ENCODE measurements around the gene RXFP4.
"Not testable (repeated sequence)": the region's sequence is repeated elsewhere in the genome, so short reads cannot be mapped to it uniquely, and the experiment has no call there.

Gene RXFP4, protein sequence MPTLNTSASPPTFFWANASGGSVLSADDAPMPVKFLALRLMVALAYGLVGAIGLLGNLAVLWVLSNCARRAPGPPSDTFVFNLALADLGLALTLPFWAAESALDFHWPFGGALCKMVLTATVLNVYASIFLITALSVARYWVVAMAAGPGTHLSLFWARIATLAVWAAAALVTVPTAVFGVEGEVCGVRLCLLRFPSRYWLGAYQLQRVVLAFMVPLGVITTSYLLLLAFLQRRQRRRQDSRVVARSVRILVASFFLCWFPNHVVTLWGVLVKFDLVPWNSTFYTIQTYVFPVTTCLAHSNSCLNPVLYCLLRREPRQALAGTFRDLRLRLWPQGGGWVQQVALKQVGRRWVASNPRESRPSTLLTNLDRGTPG

GRCh38 chr1:155940993-155941844 is at the start of gene RXFP4:
Gene RXFP4 (plus strand): TSS chr1:155941638. CDS start chr1:155941710, 72 bp downstream.
- DNase-seq, result peak; percentile 50

- no peak for DNase-seq
Measured at GRCh38 chr1:155892796-155893195, 48.6 kb upstream of the RXFP4 start.

- DNase-seq, result no peak
Measured at GRCh38 chr1:155893389-155894142, 47.9 kb upstream of the RXFP4 start.

DNA sequence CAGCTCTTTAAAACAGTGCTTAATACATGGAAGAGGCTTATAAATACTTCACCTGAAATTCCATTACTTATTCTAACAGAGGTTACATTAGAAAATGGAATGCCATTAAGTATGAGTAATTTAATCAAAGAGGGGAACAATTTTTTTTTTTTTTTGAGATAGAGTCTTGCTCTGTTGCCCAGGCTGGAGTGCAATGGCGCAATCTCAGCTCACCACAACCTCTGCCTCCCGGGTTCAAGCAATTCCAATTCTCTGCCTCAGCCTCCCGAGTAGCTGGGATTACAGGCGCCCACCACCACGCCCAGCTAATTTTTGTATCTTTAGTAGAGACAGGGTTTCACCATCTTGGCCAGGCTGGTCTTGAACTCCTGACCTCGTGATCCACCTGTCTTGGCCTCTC is 45.8 kb upstream of the RXFP4 start:
- not testable (repeated sequence) for DNase-seq

DNA sequence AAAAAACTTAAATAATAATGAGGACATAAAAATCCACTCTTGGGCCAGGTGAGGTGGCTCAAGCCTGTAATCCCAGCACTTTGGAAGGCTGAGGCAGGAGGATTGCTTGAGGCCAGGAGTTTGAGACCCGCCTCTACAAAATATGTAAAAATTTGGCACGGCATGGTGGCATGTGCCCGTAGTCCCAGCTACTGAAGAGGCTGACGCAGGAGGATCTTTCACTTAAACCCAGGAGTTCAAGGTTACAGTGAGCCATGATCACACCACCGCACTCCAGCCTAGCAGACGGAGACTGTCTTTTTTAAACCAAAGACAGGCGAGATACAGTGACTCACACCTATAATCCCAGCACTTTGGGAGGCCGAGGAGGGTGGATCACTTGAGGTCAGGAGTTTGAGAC is 45.0 kb upstream of the RXFP4 start:
- not testable (repeated sequence) for DNase-seq

DNA sequence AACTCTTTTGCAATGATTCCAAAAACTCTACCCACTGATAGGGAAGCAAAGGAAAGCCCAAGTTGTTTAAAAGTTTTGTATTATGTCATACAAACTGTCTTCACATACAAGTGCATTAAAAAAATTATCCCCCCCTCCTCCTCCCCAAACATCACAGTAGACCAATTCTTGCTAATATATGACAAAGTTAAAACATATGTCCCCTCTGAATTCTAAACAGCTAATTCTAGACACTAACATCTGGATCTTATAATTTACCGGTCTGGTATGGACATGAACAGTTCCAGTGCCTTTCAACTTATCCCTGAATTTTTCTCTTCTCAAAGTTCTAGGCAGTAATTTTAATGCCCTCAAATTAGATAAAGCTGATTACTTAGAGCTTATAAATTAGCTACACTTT is 43.7 kb upstream of the RXFP4 start:
- DNase-seq, result no peak

- DNase-seq, result no peak
Measured at GRCh38 chr1:155898888-155899287, 42.5 kb upstream of the RXFP4 start.

- no peak for DNase-seq
Measured at GRCh38 chr1:155899683-155900082, 41.8 kb upstream of the RXFP4 start.

DNA sequence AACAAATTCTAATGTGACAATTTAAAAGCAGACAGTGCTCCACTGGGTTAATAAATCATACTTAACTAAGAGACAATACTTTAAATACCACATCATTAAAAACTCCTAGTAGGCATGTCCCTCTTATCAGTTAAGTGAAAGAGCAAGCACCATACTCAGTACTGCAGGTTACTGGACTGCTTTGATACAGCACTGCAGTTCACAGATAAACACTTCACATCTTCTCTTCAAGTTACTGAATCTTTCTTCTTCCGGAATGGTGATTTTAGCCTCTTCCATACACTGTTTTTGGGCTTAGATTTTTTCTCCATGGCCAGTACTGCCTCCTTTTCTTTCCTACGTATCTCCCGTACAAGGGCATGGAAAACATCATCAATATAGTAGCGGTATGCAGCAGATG is 41.3 kb upstream of the RXFP4 start:
- DNase-seq, result no peak

DNA sequence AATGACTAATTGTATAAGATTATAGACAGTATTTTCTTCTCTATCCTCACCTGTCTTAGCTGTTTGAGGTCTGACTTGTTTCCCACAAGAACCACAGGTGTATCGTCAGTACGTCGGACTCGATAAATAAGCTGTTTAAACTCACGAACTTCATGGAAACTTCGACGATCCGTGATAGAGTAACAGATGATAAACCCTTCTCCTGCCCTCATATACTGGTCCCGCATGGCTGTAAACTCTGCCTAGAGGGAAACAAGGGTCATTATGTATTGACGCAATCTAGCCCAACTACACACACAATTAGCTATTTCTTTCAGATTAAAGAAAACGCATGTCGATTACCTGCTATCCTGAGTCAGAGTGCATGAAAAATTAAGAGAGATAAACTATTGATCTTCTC is 37.2 kb upstream of the RXFP4 start:
- no peak for DNase-seq

- DNase-seq, result no peak
Measured at GRCh38 chr1:155909894-155910293, 31.5 kb upstream of the RXFP4 start.

DNA sequence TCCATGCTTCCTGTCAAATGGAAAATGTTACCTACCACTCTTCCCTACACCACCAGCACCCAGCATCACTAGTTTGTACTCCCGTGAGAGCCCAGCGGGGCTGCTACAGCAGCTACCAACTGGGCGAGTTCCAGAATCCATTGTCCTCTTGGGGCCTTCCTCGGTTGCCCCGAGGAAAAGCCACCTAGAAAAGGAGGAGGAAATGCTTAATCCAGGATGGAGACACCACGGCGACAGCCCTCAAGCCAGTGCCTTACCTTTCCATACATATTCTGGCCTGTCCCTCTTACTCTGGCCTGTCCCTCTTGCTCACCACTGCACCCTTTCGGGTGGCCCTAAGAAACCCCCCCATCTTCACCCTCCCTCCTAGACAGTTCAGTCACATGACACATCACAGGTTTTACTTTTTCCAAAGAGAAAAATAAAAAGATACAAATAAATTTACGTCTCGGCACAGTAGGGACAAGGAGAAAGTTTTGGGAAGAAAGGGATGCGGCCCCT is 30.8 kb upstream of the RXFP4 start:
- peak; percentile 23 for DNase-seq

DNA sequence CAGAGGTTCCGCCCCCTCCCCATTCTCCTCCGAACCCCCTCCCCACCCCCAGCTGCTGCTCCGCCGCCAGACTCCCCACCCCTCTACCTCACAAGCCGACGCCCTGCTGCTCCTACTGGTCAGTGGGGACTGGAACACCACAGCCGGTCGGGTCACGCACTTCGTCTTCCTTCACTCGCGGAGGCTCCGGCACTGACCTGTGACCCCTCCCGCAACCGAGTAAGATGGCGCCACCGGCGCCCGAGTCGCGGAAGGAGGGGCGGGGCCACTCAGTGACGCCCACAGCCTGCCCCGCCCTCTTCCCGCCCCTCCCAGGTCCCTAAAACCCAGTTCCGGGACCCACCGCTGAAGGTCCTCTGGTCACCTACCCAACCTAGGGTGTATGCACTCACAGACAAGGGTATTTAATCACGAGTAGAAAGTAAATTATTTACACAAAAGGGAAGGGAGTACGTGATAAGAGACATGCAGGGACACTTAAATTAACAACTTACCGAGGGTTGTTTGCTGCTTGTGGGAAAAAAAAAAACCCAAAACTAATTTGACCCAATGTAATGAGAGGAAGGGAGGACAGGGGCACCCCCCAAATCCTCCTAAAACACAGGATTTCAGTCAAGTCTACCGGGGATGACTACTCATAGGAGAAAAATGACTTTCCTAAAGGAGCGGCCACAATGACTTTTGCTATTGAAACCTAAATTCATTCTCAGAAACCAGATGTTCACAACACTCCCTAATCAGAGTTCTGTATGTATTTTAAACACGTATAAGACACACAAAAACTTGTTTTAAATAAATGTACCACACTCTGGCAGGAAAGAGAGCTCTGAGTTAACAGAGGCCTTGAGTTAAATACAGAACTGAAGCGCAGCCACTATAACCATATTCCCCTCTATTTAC is 30.0 kb upstream of the RXFP4 start, which contains the start of gene RIT1:
RIT1 (minus strand) TSS at position 194 of the 900 bp plus-strand sequence. CDS start 588 bp downstream, outside the sequence.
- DNase-seq, result peak; percentile 69

- DNase-seq, result no peak
Measured at GRCh38 chr1:155912056-155912536, 29.3 kb upstream of the RXFP4 start.

GRCh38 chr1:155913969-155914757 is 27.3 kb upstream of the RXFP4 start:
- no peak for DNase-seq

GRCh38 chr1:155918660-155919059 is 22.8 kb upstream of the RXFP4 start:
- no peak for DNase-seq

- DNase-seq, result no peak
Measured at GRCh38 chr1:155919801-155920200, 21.6 kb upstream of the RXFP4 start.

DNA sequence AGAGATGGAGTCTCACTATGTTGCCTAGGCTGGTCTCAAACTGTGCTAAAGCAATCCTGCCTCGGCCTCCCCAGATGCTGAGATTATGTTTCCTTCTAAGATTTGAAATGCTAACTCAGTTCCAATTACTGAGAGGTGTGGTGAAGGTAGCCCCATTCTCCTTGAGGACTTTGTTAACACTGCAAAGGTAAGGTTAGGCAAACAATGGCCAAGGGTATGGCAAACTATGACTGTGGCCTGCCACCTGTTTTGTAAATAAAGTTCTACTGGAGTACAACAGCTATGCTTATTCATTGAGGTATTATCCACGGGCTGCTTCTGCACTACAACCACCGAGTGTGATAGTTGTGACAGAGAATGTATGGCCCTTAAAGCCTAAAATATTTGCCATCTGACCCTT is 20.7 kb upstream of the RXFP4 start:
- DNase-seq, result no peak

GRCh38 chr1:155925506-155925905 is 15.9 kb upstream of the RXFP4 start:
- DNase-seq, result no peak

DNA sequence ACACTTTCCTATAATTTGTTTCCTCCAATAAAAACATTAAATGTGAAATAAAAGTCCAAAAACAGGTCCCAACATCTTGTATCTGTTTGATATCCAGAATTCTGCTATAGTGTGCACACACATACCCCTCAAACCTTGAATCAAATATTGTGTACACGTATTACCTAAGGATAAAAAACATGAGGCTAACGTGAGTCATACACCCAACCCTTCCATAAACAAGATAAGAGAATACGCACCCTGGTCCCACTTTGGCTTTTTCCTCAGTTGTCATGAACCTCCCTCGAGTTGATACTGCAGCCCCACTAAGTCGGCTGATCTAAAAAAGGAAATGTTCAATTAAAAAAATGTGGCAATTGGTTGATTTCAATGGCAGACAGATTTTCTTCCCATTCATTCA is 12.4 kb upstream of the RXFP4 start:
- no peak for DNase-seq

DNA sequence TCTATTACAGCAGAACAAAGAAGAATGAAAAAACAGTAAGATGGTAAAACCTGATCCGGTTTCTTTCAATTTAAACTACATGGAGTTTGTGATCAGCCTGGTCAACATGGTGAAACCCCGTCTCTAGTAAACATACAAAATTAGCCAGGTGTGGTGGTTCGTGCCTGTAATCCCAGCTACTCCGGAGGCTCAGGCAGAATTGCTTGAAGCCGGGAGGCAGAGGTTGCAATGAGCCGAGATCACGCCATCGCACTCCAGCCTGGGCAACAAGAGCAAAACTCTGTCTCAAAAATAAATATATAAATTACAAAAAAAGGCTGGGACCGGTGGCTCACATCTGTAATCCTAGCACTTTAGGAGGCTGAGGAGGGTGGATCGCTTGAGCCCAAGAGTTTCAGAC is 10.7 kb upstream of the RXFP4 start:
- DNase-seq, result not testable (repeated sequence)
